H1 (cell line): ENCODE results near the gene KCTD11. TPM values are rescaled to one million over a fixed set of nuclear protein-coding genes. Genes with fewer than 3 reads are reported as not detected.
A peak's percentile ranks its signal among the peaks of the same experiment; 100 is the strongest.

Experiments
- CTCF ChIA-PET: fragments of 300-600 bp; sonication (Branson Sonifier 250); formaldehyde crosslinking; loops from one replicate; lab custom pipeline; 2021; ENCODE audit not compliant: partially characterized antibody; lab: Charles Lee
- POLR2A ChIA-PET: fragments of 300-600 bp; sonication (Branson Sonifier 250); formaldehyde crosslinking; loops from one replicate; lab custom pipeline; 2021; ENCODE audit warnings: inconsistent platforms; ENCODE audit not compliant: partially characterized antibody; lab: Charles Lee
- DNase-seq, 2 experiments: peaks; one replicate each; pipeline versions ENCODE4 v3.0.0 to v3.0.0-alpha.2; 2010 to 2022; ENCODE audit warnings: low spot score in 2 of 2, low read depth in 1 of 2, mixed read lengths in 1 of 2
- FAIRE-seq: peaks from 2 replicates; lab custom pipeline; 2011; peaks lifted over from hg19 to GRCh38; lab: Jason Lieb, UNC
- H2AFZ ChIP-seq: 2 replicates; pipeline ENCODE4 v1.8.1; 2012; ENCODE audit warnings: low read length, inconsistent platforms
- H2AK5ac ChIP-seq: 2 replicates; pipeline ENCODE4 v1.6.1; 2013; ENCODE audit warnings: low read depth, low read length
- H2BK120ac ChIP-seq: replicated peaks from 2 replicates; pipeline ENCODE3; 2013; ENCODE audit warnings: low read depth, low read length, inconsistent platforms
- H2BK12ac ChIP-seq: 2 replicates; pipeline ENCODE4 v1.6.1; 2013; ENCODE audit warnings: low read depth, low read length
- H2BK15ac ChIP-seq: 2 replicates; pipeline ENCODE4 v1.6.1; 2013; ENCODE audit warnings: low read length
- H2BK20ac ChIP-seq: 2 replicates; pipeline ENCODE4 v1.6.1; 2013; ENCODE audit warnings: low read length
- H2BK5ac ChIP-seq: 2 replicates; pipeline ENCODE4 v1.6.1; 2013; ENCODE audit warnings: low read depth, low read length
- H3K14ac ChIP-seq: 2 replicates; pipeline ENCODE4 v1.6.1; 2013; ENCODE audit warnings: inconsistent platforms; ENCODE audit not compliant: insufficient read length
- H3K18ac ChIP-seq: 2 replicates; pipeline ENCODE4 v1.6.1; 2013; ENCODE audit warnings: low read length; ENCODE audit errors: extremely low read depth
- H3K23ac ChIP-seq: 2 replicates; pipeline ENCODE4 v1.6.1; 2013; ENCODE audit warnings: inconsistent platforms; ENCODE audit not compliant: insufficient read length
- H3K23me2 ChIP-seq: 2 replicates; pipeline ENCODE4 v1.6.1; 2013; ENCODE audit warnings: low read depth, low read length
- H3K27ac ChIP-seq: 2 replicates; pipeline ENCODE4 v1.6.1; 2011; ENCODE audit warnings: low read depth, low read length, inconsistent platforms
- H3K27me3 ChIP-seq, 4 experiments: replicated peaks in 1 of 4; 1 replicate in 1 of 4; 2 replicates in 3 of 4; pipeline versions ENCODE4 v1.6.1 to v1.8.1; 2011 to 2013; ENCODE audit warnings: low read length in 3 of 4, mild to moderate bottlenecking in 3 of 4, inconsistent platforms in 2 of 4, mixed read lengths in 2 of 4, moderate library complexity in 1 of 4; ENCODE audit not compliant: control insufficient read depth in 3 of 4, insufficient read depth in 3 of 4; ENCODE audit errors: extremely low read depth in 1 of 4
- H3K36me3 ChIP-seq, 4 experiments: 2 replicates each; pipeline versions ENCODE4 v1.6.1 to v1.8.1; 2011 to 2013; ENCODE audit warnings: mild to moderate bottlenecking in 4 of 4, low read length in 3 of 4, moderate library complexity in 2 of 4, control low read depth in 1 of 4, inconsistent platforms in 1 of 4; ENCODE audit not compliant: insufficient read depth in 4 of 4, control insufficient read depth in 2 of 4
- H3K4ac ChIP-seq: replicated peaks from 2 replicates; pipeline ENCODE3; 2013; ENCODE audit warnings: low read length, low read depth, mixed read lengths, inconsistent platforms; ENCODE audit not compliant: insufficient read length
- H3K4me1 ChIP-seq, 4 experiments: replicated peaks in 1 of 4; 1 replicate in 1 of 4; 2 replicates in 3 of 4; pipeline versions ENCODE4 v1.6.1 to v1.8.1; 2011 to 2013; ENCODE audit warnings: low read length in 3 of 4, inconsistent platforms in 2 of 4, mixed read lengths in 1 of 4; ENCODE audit not compliant: insufficient read depth in 4 of 4, control insufficient read depth in 3 of 4
- H3K4me2 ChIP-seq, 2 experiments: 2 replicates each; pipeline versions ENCODE4 v1.6.1 to v1.8.1; 2011 to 2013; ENCODE audit warnings: low read depth in 2 of 2, low read length in 2 of 2, control low read depth in 1 of 2, inconsistent platforms in 1 of 2, mild to moderate bottlenecking in 1 of 2; ENCODE audit not compliant: insufficient read depth in 1 of 2
- H3K4me3 ChIP-seq, 4 experiments: fragments of 200-600, 300-600 bp in 1 of 4; sonication (generic), shearing (Covaris generic), sonication (Bioruptor Twin) in 1 of 4; 2 replicates each; pipeline versions ENCODE4 v1.5.1 to v1.8.1; 2011 to 2016; ENCODE audit warnings: low read length in 4 of 4, low read depth in 3 of 4, control low read depth in 2 of 4, inconsistent platforms in 2 of 4, mild to moderate bottlenecking in 2 of 4, mixed read lengths in 1 of 4, moderate library complexity in 1 of 4; ENCODE audit not compliant: insufficient read depth in 2 of 4; ENCODE audit errors: extremely low read depth in 1 of 4
- H3K56ac ChIP-seq: replicated peaks from 2 replicates; pipeline ENCODE3; 2013; ENCODE audit warnings: low read depth, mild to moderate bottlenecking, mixed read lengths, low read length, inconsistent platforms; ENCODE audit not compliant: insufficient read length
- H3K79me1 ChIP-seq: 2 replicates; pipeline ENCODE4 v1.6.1; 2013; ENCODE audit warnings: low read depth, low read length, control low read depth
- H3K79me2 ChIP-seq, 2 experiments: 2 replicates each; pipeline versions ENCODE4 v1.6.1 to v1.8.1; 2012 to 2013; ENCODE audit warnings: low read length in 2 of 2, mild to moderate bottlenecking in 2 of 2, inconsistent platforms in 1 of 2; ENCODE audit not compliant: insufficient read depth in 2 of 2, control insufficient read depth in 1 of 2
- H3K9ac ChIP-seq, 4 experiments: replicated peaks in 1 of 4; 1 replicate in 1 of 4; 2 replicates in 3 of 4; pipeline versions ENCODE4 v1.6.1 to v1.8.1; 2011 to 2013; ENCODE audit warnings: low read depth in 3 of 4, low read length in 3 of 4, control low read depth in 2 of 4, mild to moderate bottlenecking in 2 of 4, moderate library complexity in 2 of 4, inconsistent platforms in 1 of 4; ENCODE audit errors: extremely low read depth in 1 of 4
- H3K9me3 ChIP-seq, 2 experiments: 2 replicates each; pipeline versions ENCODE4 v1.6.1 to v1.8.1; 2012 to 2013; ENCODE audit warnings: mild to moderate bottlenecking in 2 of 2, moderate library complexity in 2 of 2, control low read depth in 1 of 2, inconsistent platforms in 1 of 2, low read depth in 1 of 2, low read length in 1 of 2, mixed read lengths in 1 of 2; ENCODE audit not compliant: insufficient read depth in 2 of 2
- H4K20me1 ChIP-seq, 2 experiments: replicated peaks in 1 of 2; 2 replicates each; pipeline versions ENCODE3 to v1.8.1; 2011 to 2013; ENCODE audit warnings: inconsistent platforms in 2 of 2, low read length in 2 of 2, mild to moderate bottlenecking in 1 of 2; ENCODE audit not compliant: insufficient read depth in 2 of 2, control insufficient read depth in 1 of 2
- H4K5ac ChIP-seq: 2 replicates; pipeline ENCODE4 v1.6.1; 2013; ENCODE audit warnings: low read length, low read depth, mixed read lengths, inconsistent platforms; ENCODE audit not compliant: insufficient read length
- H4K8ac ChIP-seq: 2 replicates; pipeline ENCODE4 v1.8.0; 2013; ENCODE audit warnings: mild to moderate bottlenecking, moderate library complexity, low read length, inconsistent platforms; ENCODE audit not compliant: insufficient read depth; ENCODE audit errors: extremely low read depth
- H4K91ac ChIP-seq: replicated peaks from 2 replicates; pipeline ENCODE3; 2013; ENCODE audit warnings: low read length, mixed read lengths, inconsistent platforms; ENCODE audit not compliant: insufficient read length
- RAD21 ChIP-seq, 2 experiments: IDR thresholded peaks in 1 of 2; conservative IDR thresholded peaks in 1 of 2; 2 replicates each; pipeline ENCODE4 v1.6.1; 2011; ENCODE audit warnings: low read depth in 2 of 2, low read length in 2 of 2, improper control_type of control experiment in 1 of 2, inconsistent platforms in 1 of 2, mild to moderate bottlenecking in 1 of 2, moderate library complexity in 1 of 2
- TAF1 ChIP-seq: IDR thresholded peaks from 2 replicates; pipeline ENCODE4 v1.6.1; 2011; ENCODE audit warnings: mild to moderate bottlenecking, low read depth, low read length
- WGBS, 2 experiments: shearing (Covaris generic) in 1 of 2; methylation state at CpG; one replicate each; pipeline versions ENCODE4 v1.1.6 to v1.1.7; 2013 to 2015; ENCODE audit warnings: low lambda C conversion rate in 2 of 2, mixed read lengths in 2 of 2, inconsistent platforms in 1 of 2, low coverage in 1 of 2, missing lambda C conversion rate in 1 of 2; ENCODE audit not compliant: insufficient replicate concordance in 2 of 2, insufficient coverage in 1 of 2, insufficient read length in 1 of 2; ENCODE audit errors: extremely low coverage in 1 of 2, missing lambda C conversion rate in 1 of 2; 5-methylcytosine and 5-hydroxymethylcytosine counted together
- polyA plus RNA-seq, 7 experiments: library from polyadenylated mRNA; depleted of rRNA in 3 of 7; stranded (reverse) in 5 of 7; unstranded in 2 of 7; fragments of >200 nt in 5 of 7; fragments of 200-250 nt in 2 of 7; gene quantifications; 1 replicate in 5 of 7; 2 replicates in 1 of 7; 4 replicates in 1 of 7; pipeline versions ENCODE4 v1.2.1 to v1.2.3, GENCODE V29; 2011 to 2013; ENCODE audit warnings: missing spikeins in 2 of 7, mixed read lengths in 2 of 7
- total RNA-seq: library from RNA; stranded (reverse); fragmentation: NEBNext Ultra II Directional; extraction: Animal tissue kit (Norgen Biotek cat#: 25700); gene quantifications from 2 replicates; pipeline ENCODE4 v1.2.1, GENCODE V29; 2021

The KCTD11 gene
- total and polyA plus RNA-seq, 2 of the 8 experiments (the other 6 are each of a cell fraction or from before 2014, with no cell fraction given), result 8.6 to 9.2 TPM

GRCh38 chr17:7356756-7357155 lies 4.8 kb downstream of the KCTD11 start:
- peak overlapping the region; percentile 81; the same call in 1 of the 2 replicates for H2BK15ac ChIP-seq
- no peak overlapping the region for H2BK5ac ChIP-seq
- H3K23ac ChIP-seq, result no peak overlapping the region
- TF ChIP-seq RAD21 (IDR thresholded peaks at IDR 0.05 in 1 of 2, conservative IDR thresholded peaks at IDR 0.05 in 1 of 2; ENCODE audit: low read depth in 2 of 2, low read length in 2 of 2) (no peak), TAF1 (no peak)
- TF ChIP-seq, all 59 proteins: peak for 0
- no peaks in the 10 kb centered on the region for H4K20me1 ChIP-seq
- H3K79me2 ChIP-seq, result no peaks in the 10 kb centered on the region
- H3K4ac ChIP-seq, result no peak overlapping the region
- FAIRE-seq (no peak), DNase-seq (no peak)
- H3K27me3 ChIP-seq, result no peaks in the 10 kb centered on the region
- no peak overlapping the region for H2AK5ac ChIP-seq
- H4K91ac ChIP-seq, result no peak overlapping the region
- ChIA-PET POLR2A (interaction anchor here (0.7 to 2.2 kb wide), 8 partner anchors 11 to 128 kb away, joined by 3 to 8 read pairs (median 4); partner anchors contain the start of genes ACAP1, FGF11, POLR2A and SLC35G6), CTCF (interaction anchor here (0.6 to 6.5 kb wide), 29 partner anchors 11 to 216 kb away, joined by 3 to 56 read pairs (median 7); partner anchors contain the start of genes ACAP1, CHRNB1, NEURL4 and PLSCR3)
- H3K4me3 ChIP-seq, result peak overlapping the region in 1 of 4 experiments; percentile 45; a peak in 2 of 8 replicates
- H3K18ac ChIP-seq, result 0 out of 2 replicates have a peak overlapping the region, but pooled peaks have one; percentile 32
- WGBS, 2 experiments, result 81% methylated on average over 8 of the region's 8 CpGs; no CpG with 5 or more reads in 1 of the 2 experiments
- no peak overlapping the region for H2BK12ac ChIP-seq
- H3K23me2 ChIP-seq, result peaks cover 2% of the 10 kb centered on the region; the same call in 1 of the 2 replicates
- H3K79me1 ChIP-seq, result no peaks in the 10 kb centered on the region
- H4K8ac ChIP-seq, result no peak overlapping the region; the same call in 1 of the 2 replicates
- no peak overlapping the region for H3K27ac ChIP-seq
- no peak overlapping the region for H3K9ac ChIP-seq
- H4K5ac ChIP-seq, result no peak overlapping the region
- H3K56ac ChIP-seq, result no peak overlapping the region
- peaks cover 0 to 8% (median 2%) of the 10 kb centered on the region in 4 experiments; a peak in 5 of 7 replicates for H3K4me1 ChIP-seq
- no peak overlapping the region for H2BK120ac ChIP-seq
- no peaks in the 10 kb centered on the region for H3K36me3 ChIP-seq
- peak overlapping the region in 1 of 2 experiments; percentile 3; a peak in 1 of 4 replicates for H3K4me2 ChIP-seq
- H2AFZ ChIP-seq, result no peak overlapping the region
- no peaks in the 10 kb centered on the region for H3K9me3 ChIP-seq
- H2BK20ac ChIP-seq, result no peak overlapping the region
- H3K14ac ChIP-seq, result no peak overlapping the region
